HG03064 (cell line): ENCODE measurements around the gene RCE1.
"Not testable (repeated sequence)": the region's sequence is repeated elsewhere in the genome, so short reads cannot be mapped to it uniquely, and the experiment has no call there.

Source experiments
- ATAC-seq: cut with Tn5 transposase; IDR thresholded peaks from one replicate; pipeline ENCODE4 v1.9.1; 2021; ENCODE audit warnings: low read depth; ENCODE audit not compliant: unreplicated experiment

Gene RCE1

GRCh38 chr11:66842896-66843775 is at the start of gene RCE1:
Gene RCE1, plus strand, starts transcription at chr11:66843441. Its CDS starts 15 bp downstream, at chr11:66843456.
- ATAC-seq = peak; percentile 76

- ATAC-seq = not testable (repeated sequence)
Measured at GRCh38 chr11:66799815-66800214, 43.4 kb upstream of the RCE1 start.

DNA sequence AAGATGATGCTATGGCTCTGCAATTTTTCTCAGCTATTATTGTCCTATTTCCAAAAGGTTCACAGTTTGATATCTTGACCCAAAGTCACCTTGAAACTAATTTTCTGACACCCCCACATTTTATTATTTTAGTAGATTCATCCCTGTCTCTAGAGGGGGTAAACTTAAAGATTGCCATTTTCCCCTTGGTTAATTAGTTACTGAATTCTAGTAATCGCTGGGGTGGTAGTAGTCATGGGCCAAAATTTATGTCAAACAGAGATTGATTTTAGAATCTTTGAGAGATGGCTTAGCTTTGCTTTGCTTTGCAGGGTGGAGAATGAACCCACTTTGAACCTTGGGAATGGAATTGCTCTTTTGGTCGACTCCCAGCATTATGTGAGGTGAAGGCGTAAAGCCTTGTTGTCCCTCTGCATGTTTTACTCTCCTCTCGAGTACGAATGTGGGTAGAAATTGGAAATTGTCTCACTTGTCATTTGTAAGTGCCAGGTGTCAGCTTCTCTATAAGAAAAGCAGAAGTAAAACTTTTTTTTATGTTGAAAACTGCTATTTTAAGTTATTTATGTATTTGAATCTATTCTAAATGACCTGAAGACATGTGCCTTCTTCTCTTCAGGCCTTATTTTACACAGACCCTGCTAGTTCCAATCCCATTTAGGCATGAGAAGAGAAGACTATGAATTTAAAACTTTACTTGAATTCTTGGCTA is 42.4 kb upstream of the RCE1 start:
- ATAC-seq = no peak

DNA sequence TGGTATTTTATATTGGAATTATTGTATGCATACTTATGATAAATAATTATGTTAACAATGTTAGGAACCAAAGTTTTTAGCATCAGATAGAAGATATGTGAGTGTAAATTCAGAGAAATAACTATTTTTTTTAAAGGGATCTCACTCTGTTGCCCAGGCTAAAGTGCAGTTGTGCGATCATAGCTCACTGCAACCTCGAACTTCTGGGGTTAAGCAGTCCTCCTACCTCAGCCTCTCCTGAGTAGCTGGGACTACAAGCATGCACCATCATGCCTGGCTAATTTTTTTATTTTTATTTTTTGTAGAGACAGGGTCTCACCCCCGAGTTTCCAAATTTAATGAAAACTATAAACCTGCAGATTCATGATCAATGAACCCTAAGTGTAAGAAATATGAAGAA is 33.6 kb upstream of the RCE1 start:
- ATAC-seq = no peak

DNA sequence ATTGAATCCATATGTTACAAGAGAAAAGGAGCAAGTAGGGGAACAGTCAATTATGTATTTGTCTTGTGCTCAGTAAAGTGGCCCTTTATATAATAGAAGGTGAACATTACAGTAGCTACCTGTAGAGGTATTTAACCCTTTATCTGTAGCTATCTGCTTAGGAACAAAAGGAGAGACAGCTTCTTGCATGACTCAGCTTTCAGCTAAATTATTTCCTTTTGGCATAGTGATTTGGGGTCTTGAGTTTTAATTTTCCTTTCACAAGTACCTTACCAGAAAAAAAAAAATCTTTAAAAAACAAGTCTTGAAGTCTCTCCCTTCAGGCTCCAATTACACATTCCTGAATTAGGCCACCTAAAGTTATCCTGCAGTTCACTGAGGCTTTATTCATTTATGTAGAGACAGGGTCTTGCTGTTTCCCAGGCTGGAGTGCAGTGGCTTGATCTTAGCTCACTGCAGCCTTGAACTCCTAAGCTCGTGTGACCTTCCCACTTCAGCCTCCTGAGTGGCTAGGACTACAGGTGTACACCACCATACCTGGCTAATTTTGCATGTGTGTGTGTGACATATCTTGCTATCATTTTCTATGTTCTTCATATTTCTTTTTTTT is 32.6 kb upstream of the RCE1 start:
- no peak for ATAC-seq

DNA sequence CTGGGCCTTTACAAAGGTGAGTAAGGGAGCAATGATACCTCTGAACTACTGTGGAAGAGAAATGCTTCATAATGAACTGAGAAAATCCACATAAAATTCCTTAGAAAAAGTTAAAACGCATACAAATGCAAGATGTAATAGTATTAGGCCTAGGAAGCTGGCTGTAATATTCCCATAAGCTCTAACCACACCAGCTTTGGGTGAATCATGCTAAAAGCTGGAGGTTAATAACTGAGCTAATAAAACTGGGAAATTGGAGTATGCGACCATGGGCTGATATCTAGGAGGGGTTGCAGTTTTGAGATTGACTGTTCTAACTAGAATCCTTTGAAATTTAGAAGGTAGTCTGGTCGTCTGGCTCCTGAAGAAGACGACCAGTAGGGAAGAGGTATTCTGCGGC is 28.6 kb upstream of the RCE1 start:
- ATAC-seq = no peak

DNA sequence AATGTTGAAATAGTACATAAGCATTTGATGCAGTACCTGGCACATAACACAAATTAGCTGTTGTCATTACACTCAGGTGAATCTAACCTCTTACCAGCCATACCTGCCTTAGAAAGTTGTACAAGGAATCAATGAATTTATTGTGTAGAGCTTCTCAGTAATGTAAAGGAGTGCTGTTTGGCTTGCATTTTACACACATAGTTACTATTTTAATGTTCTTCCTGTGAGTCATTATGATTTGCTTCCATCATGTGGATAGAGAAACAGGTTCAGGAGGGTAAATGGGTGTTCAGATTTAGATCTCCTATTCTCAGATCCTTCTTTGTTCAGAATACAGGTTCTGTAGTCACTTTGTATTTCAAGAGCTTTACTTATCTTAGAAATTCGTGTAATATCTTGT is 27.6 kb upstream of the RCE1 start:
- ATAC-seq = no peak

DNA sequence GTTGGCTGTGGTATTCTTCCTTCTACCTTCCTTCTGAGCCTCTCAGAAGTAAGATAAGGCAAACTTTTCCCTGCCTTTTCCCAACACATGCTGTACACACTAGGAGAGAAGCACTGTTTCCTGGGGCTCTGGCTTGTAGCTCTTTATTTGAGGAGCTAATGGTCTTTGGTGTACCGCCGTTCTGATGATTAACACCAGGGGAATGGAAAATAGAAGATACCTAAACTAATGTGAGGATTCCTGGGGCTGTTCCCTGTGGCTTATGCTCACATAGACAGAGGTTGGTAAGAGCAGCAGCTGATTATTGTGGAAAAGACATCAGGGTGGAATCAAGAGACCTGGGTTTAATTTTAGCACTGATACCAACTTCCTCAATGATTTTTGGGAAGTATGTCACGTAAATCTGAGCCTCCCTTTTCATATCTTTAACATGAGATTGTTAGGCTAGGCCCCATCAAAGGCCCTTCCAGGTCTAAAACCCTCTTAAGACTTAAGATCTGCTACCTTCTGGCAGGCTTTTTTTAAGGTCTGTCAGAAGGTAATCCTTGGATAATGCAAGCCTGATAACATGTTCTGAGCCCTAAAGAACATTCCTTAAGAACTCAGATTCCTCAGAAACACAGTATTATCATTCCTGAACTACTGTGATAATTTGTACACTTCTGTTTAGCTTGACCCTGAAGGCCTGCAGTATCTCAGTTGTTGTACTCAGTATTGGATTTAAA is 24.8 kb upstream of the RCE1 start:
- no peak for ATAC-seq

DNA sequence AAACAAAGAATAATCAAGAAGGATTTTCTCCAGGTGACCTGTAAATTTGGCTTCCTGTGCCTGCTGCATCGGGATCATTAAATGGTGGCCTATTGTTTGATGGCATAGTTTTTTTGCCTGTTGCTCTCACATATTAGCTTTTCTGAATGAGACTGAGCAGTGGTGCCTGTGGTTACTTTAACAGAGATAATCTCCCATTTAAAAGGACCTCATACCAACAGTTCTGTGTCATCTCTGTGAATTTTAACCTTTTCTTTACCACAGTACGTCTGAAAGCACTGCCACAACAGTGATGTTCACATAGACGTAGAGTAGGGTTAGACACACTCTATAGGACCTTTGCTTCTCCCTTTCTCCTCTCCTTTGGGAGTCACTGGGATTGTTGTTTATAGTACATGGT is 22.9 kb upstream of the RCE1 start:
- no peak for ATAC-seq

DNA sequence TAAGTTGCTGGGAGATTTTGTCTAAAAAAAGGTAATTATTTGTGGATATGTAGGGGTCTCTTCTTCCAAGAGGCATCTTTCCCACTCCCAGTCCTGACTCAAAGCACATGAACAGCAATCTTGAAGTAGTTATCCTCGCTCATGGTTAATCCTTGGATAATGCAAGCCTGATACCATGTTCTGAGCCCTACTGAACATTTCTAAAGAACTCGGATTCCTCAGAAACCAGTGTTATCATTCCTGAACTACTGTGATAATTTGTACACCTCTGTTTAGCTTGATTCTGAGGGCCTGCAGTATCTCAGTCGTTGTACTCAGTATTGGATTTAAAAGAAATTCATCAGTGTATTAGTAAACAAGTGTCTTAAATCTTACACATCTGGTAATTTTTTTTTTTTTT is 22.3 kb upstream of the RCE1 start:
- ATAC-seq = no peak

- ATAC-seq = no peak
Measured at GRCh38 chr11:66823700-66824099, 19.5 kb upstream of the RCE1 start.

DNA sequence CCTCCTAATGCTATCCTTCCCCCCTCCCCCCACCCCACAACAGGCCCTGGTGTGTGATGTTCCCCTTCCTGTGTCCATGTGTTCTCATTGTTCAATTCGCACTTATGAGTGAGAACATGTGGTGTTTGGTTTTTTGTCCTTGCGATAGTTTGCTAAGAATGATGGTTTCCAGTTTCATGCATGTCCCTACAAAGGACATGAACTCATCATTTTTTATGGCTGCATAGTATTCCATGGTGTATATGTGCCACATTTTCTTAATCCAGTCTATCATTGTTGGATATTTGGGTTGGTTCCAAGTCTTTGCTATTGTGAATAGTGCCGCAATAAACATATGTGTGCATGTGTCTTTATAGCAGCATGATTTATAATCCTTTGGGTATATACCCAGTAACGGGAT is 18.7 kb upstream of the RCE1 start:
- not testable (repeated sequence) for ATAC-seq

DNA sequence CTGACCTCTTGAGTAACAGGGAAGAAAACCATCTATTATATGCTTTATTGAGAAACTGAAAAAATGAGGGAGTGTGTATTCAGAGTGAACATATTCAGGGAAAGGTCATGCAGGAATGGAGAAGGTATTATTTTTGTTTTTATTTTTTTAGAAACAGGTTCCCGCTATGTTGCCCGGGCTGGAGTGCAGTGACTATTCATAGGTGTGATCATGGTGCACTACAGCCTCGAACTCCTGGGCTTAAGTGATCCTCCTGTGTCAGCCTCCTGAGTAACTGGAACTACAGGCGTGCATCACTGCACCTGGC is 8.7 kb upstream of the RCE1 start:
- no peak for ATAC-seq

- ATAC-seq = no peak
Measured at GRCh38 chr11:66834943-66835342, 8.3 kb upstream of the RCE1 start.

DNA sequence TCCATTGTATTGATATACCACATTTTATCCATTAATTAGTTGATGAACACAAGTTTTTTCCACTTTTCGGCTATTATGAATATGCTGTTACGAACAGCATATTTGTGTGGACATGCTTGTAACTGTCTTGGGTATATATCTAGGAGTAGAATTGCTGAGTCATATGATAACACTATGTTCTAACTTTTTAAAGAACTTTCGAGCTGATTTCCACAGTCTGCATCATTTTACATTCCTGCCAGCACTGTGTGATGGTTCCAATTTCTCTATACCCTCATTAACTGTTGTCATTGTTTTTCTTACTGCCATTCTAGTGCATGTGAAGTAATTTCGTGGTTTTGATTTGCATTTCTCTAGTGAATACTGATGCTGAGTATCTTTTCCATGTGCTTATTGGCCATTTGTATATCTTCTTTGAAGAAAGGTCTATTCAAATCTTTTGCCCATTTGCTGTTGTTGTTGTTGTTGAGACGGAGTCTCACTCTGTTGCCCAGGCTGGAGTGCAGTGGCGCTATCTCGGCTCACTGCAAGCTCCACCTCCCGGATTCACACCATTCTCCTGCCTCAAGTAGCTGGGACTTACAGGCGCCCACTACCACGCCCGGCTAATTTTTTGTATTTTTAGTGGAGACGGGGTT is 7.4 kb upstream of the RCE1 start:
- no peak for ATAC-seq

DNA sequence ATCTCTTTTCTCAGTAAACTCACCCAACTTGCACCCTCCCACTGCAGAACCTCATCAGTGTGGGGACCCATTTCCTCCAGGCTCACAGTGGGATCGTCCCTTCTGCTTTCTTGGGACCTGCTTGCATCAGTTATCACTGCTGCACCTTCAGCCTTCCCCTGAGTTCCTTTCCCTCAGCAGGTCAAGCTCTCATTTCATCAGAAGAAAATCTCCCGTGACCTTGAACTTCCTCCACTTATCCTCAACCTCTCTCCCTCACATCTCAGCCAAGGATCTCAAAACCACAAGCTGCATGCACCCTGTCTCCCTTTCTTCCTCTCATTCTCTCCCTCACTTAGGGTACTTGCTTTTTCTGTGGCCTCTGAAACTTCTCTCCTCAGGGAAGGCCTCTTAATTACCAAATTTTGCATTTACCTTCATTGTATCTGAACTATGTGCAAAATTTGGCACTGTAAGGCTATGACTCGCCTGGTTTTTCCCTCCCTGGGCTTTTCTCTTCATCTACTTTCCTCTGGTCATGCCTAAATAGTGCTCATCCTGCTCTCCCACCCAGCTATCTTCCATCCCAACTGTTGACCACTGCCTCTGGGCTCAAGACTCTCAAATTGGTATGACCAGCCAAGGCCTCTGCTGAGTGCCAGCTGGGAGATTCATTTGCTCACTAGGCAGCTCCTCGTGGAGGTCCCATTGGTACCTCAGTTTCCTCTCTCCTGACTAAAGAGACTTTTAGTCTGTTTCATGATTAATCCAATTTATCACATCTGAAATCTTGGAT is 2.7 kb upstream of the RCE1 start:
- no peak for ATAC-seq

- ATAC-seq = no peak
Measured at GRCh38 chr11:66841861-66842260, 1.4 kb upstream of the RCE1 start.

- ATAC-seq = no peak
Measured at GRCh38 chr11:66842501-66842895, 743 bp upstream of the RCE1 start.

DNA sequence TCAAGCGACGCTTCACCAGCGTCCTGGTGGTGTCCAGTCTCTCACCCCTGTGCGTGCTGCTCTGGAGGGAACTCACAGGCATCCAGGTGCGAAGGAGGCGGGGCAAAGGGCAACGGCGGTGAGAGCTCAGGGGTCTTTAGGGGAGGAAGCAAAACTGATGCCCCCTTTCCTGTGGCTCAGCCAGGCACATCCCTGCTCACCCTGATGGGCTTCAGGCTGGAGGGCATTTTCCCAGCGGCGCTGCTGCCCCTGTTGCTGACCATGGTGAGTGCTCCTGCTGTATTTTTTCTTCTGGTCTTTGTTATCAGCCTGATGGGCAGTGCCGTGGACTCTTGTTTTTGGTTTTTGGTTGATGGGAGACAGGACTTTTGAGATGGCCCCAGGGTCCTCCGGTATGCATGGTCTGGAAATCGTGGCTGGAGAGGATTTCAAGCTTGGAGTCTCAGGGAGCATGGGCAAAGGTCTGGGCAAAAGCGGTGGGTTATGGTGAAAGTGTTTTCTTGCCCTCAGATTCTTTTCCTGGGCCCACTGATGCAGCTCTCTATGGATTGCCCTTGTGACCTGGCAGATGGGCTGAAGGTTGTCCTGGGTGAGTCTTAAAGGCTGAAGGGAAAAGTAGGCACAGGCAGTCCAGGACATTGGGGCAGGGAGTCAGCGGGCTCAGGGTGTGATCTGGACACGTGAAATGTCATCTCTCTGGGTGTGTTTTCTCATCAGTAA is 695 bp downstream of the RCE1 start:
- no peak for ATAC-seq
